Measurements from ENCODE around the gene NPM3.

Gene NPM3, protein sequence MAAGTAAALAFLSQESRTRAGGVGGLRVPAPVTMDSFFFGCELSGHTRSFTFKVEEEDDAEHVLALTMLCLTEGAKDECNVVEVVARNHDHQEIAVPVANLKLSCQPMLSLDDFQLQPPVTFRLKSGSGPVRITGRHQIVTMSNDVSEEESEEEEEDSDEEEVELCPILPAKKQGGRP

DNA sequence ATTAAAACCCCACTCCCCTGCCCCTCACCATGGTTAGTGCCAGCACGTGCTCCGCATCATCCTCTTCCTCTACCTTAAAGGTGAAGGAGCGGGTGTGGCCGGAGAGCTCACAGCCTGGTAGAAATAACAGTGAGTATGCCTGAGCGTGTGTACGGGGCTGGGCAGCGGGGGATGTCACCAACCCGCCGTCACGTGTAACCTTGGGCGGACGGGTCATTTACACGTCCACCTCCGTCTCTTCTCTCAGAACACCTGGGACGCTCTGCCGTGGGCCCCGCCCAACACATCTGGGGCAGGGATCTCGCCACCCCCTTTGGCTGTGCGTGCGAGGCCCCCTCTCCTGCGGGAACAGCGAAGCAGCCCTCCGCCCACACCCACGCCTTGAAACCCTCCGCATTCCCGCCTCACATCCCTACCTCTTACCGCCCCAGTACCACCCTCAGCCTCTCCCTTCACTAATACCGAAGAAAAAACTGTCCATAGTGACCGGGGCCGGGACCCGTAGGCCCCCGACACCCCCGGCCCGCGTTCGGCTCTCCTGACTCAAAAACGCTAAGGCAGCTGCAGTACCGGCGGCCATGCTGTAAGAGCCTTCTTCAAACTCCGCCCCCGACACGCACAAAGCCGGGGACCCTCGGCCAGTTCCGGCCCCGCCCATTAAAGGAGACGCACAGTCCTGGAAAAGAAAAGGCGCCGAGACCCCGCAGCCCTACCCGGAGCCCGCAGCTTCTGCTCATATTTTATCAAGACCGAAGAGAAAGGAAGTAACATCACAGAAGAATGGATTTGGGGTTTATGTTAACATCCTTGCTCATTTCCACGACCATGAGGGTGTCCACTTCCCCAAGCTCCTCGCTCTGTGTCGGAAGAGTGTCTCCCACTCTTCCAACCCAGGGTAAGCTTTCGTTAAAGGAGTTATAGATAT is at the start of gene NPM3:
TSS of gene NPM3 (minus strand) at position 636 of the 925 bp plus-strand sequence. CDS start at position 580, 56 bp downstream.
- Histone ChIP-seq H3K4me3 (ENCODE audit: low read length) (peak within 1 kb of the TSS; percentile 73), H3K4me1 (ENCODE audit: insufficient read depth, low read length) (peaks cover 22% of the 10 kb centered on the region), H3K9me3 (ENCODE audit: low read length) (no peaks in the 10 kb centered on the region), H3K36me3 (ENCODE audit: insufficient read depth, low read length) (peaks cover 39% of the 10 kb centered on the region), H2AFZ (ENCODE audit: low read depth, low read length) (no peak within 1 kb of the TSS), H3K27me3 (ENCODE audit: insufficient read depth, low read length) (peaks cover 12% of the 10 kb centered on the region)

DNA sequence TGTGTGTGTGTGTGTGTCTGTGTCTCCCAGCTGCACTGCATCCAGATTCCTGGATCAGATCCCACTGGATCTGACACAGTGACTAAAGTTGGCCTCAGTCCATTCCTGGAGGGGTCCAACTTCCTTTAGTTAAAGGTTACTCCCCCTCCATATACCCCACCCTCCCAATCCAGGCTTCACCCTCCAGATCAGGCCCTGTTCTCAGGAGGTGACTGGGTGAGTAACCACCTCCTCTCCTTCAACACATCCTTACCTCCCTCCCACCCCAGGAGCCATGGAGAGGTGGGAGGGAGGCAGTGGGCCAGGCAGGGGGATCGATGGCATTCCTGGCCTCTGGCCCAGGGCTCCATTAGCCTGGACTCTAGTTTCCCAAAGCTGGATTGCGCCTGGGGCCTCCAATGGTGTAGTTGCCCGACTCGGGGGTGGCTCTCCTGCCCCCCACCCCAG is 49.1 kb upstream of the NPM3 start:
- H3K27me3 ChIP-seq (ENCODE audit: insufficient read depth, low read length): no peaks in the 10 kb centered on the region
- no peak overlapping the region for H3K4me3 ChIP-seq (ENCODE audit: low read length)
- H3K36me3 ChIP-seq (ENCODE audit: insufficient read depth, low read length): peaks cover 3% of the 10 kb centered on the region
- peaks cover 6% of the 10 kb centered on the region for H3K4me1 ChIP-seq (ENCODE audit: insufficient read depth, low read length)
- no peak overlapping the region for H2AFZ ChIP-seq (ENCODE audit: low read depth, low read length)
- no peaks in the 10 kb centered on the region for H3K9me3 ChIP-seq (ENCODE audit: low read length)

DNA sequence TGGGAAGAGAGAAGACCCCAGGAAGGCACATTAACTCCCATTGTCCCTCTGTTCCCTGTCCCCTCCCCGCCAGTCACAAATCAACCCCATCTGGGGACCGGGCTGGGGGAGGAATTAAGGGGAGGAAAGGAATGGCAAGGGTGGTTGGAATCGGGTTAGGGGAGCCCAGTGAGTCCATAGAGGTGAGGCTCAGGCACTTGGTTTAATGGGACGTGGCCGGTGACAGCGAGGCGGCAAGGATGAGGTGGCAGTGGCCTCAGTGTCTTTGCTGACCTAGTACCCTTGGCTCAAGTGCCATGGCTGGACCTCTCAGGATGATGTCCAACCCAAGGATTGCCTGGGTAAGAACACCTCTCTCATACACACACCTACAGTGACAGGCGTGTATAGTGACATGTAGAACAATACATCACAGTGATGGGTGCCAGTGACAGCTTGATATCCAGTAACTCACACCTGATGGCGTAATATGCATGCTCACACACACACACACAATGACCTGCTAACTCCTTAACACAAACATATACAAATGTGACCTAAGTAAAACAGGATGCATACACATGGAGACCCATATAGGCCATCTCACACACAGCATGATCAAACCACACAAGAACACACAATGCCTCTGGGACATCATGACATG is 48.0 kb upstream of the NPM3 start:
- no peak overlapping the region for H3K4me3 ChIP-seq (ENCODE audit: low read length)
- peaks cover 3% of the 10 kb centered on the region for H3K36me3 ChIP-seq (ENCODE audit: insufficient read depth, low read length)
- no peak overlapping the region for H2AFZ ChIP-seq (ENCODE audit: low read depth, low read length)
- H3K27me3 ChIP-seq (ENCODE audit: insufficient read depth, low read length): no peaks in the 10 kb centered on the region
- peaks cover 6% of the 10 kb centered on the region for H3K4me1 ChIP-seq (ENCODE audit: insufficient read depth, low read length)
- no peaks in the 10 kb centered on the region for H3K9me3 ChIP-seq (ENCODE audit: low read length)

DNA sequence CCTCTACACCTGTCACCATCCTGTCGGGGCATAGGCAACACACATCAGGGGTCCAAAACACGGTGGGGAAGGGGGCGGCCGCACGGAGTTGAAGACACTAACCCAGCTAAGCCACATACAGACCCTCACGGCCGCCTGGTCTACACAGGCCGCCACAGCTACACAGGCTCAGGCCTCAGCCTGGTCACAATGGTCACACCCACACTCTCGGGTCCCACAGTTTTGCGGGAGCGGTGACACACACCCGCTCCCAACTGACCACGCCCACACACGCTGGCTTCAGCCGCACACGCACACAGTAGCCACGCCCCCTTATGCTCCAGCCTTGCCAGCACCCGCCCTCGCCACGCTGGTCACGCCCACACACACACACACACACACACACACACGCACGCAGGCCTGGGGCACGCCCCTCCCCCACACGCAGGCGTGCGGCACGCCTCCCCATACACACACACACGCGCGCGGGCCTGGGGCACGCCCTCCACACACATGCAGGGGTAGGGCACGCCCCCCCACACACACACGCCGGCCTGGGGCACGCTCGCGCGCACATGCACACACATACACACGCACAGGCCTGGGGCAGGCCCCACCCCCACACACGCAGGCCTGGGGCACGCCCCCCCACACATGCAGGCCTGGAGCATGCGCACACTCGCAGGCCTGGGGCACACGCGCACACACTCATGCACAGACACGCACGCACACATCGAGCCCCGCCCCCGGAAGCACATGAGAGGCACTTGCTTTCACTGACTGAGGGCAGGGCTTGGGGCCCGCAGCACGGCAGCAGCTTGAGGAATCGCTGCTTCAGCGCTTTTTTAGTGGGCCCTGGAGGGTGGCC is 47.3 kb upstream of the NPM3 start:
- H3K9me3 ChIP-seq (ENCODE audit: low read length): no peaks in the 10 kb centered on the region

DNA sequence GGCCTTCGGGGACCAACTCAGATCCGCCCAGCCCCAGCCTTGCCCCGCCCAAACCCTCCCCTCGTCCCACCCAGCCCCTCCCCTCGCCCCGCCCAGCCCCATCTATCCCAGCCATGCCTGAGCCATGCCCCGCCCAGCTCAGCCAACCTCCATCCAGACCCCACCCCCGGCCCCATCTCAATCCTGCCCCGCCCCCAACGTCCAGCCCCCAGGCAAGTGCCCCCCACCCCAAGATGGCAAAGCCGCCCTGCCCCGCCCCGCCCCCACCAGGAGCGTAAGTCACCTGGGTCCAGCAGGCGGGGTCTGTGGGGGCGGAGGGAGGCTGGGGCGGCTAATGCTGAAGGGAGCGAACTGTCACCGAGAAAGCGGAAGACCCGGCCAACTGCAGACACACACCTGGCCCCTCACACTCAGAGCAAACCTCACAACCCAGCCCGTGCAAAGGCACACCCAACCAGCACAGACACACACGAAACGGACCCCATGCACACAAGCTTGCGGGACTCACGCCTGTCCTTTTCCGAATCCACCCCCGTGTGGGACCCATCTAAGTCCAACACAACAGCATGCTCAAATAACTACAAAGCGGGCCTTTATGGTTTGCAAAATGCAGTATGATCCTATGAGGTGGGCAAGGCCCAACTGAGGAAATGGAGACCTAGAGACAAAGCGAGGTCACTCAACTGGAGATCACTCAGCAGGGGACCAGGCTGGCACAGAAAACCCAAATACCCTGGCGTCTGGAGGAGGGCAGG is 46.5 kb upstream of the NPM3 start:
- Histone ChIP-seq H3K27me3 (ENCODE audit: insufficient read depth, low read length) (no peaks in the 10 kb centered on the region), H3K36me3 (ENCODE audit: insufficient read depth, low read length) (peaks cover 7% of the 10 kb centered on the region), H2AFZ (ENCODE audit: low read depth, low read length) (no peak overlapping the region), H3K9me3 (ENCODE audit: low read length) (no peaks in the 10 kb centered on the region), H3K4me3 (ENCODE audit: low read length) (no peak overlapping the region), H3K4me1 (ENCODE audit: insufficient read depth, low read length) (no peaks in the 10 kb centered on the region)

More for the DNA sequence above, 47.3 kb upstream of the NPM3 start:
- Histone ChIP-seq H3K36me3 (ENCODE audit: insufficient read depth, low read length) (peaks cover 3% of the 10 kb centered on the region), H3K4me1 (ENCODE audit: insufficient read depth, low read length) (peaks cover 6% of the 10 kb centered on the region), H3K4me3 (ENCODE audit: low read length) (no peak overlapping the region), H2AFZ (ENCODE audit: low read depth, low read length) (no peak overlapping the region), H3K27me3 (ENCODE audit: insufficient read depth, low read length) (no peaks in the 10 kb centered on the region)

DNA sequence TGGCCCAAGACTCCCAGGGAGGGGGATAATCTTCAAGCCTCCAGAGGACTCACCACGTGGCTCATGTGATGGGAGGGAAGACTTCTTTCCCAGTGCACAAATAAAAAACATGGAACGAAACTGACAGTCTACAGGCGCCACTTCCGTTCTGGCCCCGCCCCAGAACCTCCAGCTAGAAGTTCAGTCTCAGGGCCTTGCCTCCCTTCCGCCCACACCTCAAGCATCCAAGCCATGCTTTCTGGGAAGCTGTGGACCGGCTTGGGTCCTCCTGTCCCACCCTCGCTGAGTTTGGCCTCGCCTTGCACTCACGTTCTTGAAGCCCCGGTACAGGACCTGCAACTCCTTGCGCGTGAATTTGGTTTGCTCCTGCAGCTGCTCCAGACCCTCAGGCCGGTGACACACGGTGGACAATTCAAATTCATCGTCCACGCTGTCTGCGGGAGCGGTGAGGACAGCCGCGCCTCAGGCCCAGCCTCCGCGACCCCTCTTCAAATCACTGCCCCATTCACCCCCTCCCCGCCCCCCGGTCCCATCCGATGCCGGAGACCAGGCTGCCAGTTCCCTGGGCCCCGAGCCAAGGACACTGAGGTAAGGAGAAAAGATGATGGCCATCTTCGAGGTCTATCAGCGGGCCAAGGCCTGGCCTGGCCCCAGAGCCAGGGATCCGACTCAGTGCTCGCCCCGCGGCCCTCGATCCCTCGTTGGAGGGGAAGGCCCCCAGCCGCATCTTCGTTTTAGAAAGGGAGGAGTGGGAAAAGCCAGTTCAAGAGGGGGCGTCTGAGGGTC is 45.7 kb upstream of the NPM3 start:
- Histone ChIP-seq H2AFZ (ENCODE audit: low read depth, low read length) (no peak overlapping the region), H3K4me1 (ENCODE audit: insufficient read depth, low read length) (no peaks in the 10 kb centered on the region), H3K9me3 (ENCODE audit: low read length) (no peaks in the 10 kb centered on the region), H3K27me3 (ENCODE audit: insufficient read depth, low read length) (no peaks in the 10 kb centered on the region), H3K4me3 (ENCODE audit: low read length) (no peak overlapping the region), H3K36me3 (ENCODE audit: insufficient read depth, low read length) (peaks cover 7% of the 10 kb centered on the region)

DNA sequence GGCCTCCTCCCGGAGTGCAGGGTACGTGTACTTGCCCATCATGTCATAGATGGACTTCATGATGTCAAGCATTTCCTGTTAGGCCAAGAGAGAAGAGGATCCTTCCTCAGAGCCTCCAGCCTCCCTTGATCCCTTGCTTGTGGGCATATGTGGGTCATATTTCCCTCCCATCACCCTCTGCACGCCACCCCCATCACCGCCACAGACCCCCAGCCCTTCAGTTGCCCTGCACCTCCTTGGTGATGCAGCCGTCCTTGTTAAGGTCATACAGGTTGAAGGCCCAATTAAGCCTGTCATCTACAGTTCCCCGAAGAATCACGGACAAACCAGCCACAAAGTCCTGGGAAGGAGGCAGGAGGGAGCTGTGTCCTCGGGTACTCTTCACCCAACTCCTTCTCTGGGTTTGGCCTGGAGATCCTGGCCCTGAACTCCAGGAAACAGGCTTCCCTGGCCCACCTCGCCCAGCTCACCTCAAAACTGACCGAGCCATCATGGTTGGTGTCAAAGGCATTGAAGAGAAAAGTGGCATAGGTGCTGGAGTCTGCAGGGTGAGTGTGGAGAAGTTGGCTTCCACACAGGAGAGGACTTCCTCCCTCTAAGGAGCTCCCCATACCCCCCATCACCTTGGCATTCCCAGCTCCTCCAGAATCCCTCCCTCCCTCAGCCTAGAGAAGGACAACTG is 44.8 kb upstream of the NPM3 start:
- no peaks in the 10 kb centered on the region for H3K9me3 ChIP-seq (ENCODE audit: low read length)
- H3K4me1 ChIP-seq (ENCODE audit: insufficient read depth, low read length): no peaks in the 10 kb centered on the region
- no peak overlapping the region for H3K4me3 ChIP-seq (ENCODE audit: low read length)
- no peaks in the 10 kb centered on the region for H3K27me3 ChIP-seq (ENCODE audit: insufficient read depth, low read length)
- no peak overlapping the region for H2AFZ ChIP-seq (ENCODE audit: low read depth, low read length)
- H3K36me3 ChIP-seq (ENCODE audit: insufficient read depth, low read length): peaks cover 7% of the 10 kb centered on the region

DNA sequence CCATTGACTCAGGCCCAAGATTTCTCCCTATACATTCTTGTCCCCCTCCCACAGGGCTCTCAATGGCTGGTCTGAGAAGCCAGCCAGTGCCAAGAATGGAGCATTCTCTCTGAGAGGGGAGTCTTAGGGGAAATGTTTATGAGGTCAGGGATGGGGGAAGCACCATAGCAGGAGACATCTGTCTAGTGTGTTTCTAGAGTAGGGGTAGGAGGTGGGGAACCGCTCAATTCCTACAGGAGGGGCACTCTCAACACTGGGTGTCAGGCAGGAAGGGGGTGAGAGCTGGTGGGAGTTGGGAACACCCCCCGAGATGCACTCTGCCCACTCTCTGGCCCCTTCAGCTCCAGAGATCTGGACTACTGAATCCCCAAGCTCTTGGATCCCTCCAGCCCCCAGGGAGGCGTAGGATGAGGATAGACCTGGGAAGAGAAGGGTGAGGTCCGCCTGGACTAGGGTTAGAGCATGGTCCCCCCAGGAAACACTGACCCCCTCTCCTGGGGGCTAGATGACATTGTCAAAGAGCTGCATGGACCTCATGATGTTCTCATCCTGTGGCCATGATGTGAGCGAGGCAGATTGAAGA is 43.7 kb upstream of the NPM3 start:
- no peaks in the 10 kb centered on the region for H3K4me1 ChIP-seq (ENCODE audit: insufficient read depth, low read length)
- no peak overlapping the region for H3K4me3 ChIP-seq (ENCODE audit: low read length)
- H3K36me3 ChIP-seq (ENCODE audit: insufficient read depth, low read length): peaks cover 7% of the 10 kb centered on the region
- no peaks in the 10 kb centered on the region for H3K27me3 ChIP-seq (ENCODE audit: insufficient read depth, low read length)
- H2AFZ ChIP-seq (ENCODE audit: low read depth, low read length): no peak overlapping the region
- H3K9me3 ChIP-seq (ENCODE audit: low read length): no peaks in the 10 kb centered on the region

DNA sequence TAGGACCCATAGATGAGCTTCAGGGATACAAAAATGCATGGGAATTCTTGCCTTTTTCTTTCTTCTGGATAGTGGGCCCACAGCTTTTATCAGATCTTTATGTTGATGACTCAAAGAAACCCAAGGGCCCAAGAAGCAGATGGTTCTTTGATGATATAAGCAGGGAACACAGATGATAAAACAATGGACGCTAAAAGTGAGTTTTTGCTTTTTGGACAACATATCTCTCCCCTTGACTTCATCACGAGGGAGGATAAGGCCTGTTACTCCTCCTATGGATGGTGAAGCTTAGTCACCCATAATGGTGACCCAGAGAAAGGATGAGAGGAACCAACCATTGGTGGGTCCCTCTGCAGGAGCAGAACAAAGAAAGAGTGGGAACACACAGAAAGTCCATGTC is 41.5 kb upstream of the NPM3 start:
- H3K4me3 ChIP-seq (ENCODE audit: low read length): no peak overlapping the region

DNA sequence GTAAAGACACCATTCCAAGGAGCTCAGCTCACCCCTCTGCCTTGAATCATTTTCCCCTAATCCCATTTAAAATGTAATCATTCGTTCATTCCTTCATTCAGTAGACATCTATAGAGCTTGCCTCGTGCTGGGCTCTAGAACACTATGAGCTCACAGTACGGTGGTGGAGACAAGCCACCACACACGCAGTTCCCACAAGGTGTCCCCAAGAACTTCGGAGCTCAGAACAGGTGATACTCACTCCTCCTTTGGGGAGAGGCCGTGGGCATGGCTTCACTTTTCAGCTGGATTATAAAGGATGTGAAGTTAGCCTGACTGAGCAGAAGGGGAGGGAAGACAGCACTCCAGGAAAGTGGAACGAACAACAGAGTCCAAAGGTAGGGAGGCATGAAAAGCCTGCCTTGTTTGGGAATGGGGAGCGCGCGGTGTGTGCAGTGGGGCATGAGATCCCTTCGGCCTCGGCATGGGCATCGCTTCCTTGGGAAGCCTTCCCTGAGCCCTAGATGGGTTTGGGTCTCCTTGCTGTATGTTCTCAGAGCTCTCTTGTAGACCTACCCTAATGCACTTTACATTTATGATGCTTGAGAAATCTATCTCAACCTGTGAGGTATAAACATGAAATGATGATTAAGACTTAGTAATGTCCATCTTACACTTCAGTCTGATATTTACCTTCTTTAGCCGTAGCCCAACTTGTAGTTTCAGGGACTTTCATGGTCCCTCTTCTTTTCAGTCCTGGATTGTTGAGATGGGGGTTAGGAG is 35.8 kb upstream of the NPM3 start:
- Histone ChIP-seq H3K27me3 (ENCODE audit: insufficient read depth, low read length) (no peaks in the 10 kb centered on the region), H2AFZ (ENCODE audit: low read depth, low read length) (peak overlapping the region; percentile 74), H3K36me3 (ENCODE audit: insufficient read depth, low read length) (no peaks in the 10 kb centered on the region), H3K4me1 (ENCODE audit: insufficient read depth, low read length) (peaks cover 22% of the 10 kb centered on the region), H3K9me3 (ENCODE audit: low read length) (no peaks in the 10 kb centered on the region), H3K4me3 (ENCODE audit: low read length) (peak overlapping the region; percentile 89)

More for the DNA sequence above, 41.5 kb upstream of the NPM3 start:
- no peaks in the 10 kb centered on the region for H3K27me3 ChIP-seq (ENCODE audit: insufficient read depth, low read length)
- H3K36me3 ChIP-seq (ENCODE audit: insufficient read depth, low read length): peaks cover 7% of the 10 kb centered on the region
- no peaks in the 10 kb centered on the region for H3K4me1 ChIP-seq (ENCODE audit: insufficient read depth, low read length)
- no peaks in the 10 kb centered on the region for H3K9me3 ChIP-seq (ENCODE audit: low read length)
- H2AFZ ChIP-seq (ENCODE audit: low read depth, low read length): no peak overlapping the region
